Karpas-422 (cell line): ENCODE measurements around the gene EPB41L5. TPM values are rescaled to one million over a fixed set of nuclear protein-coding genes. Genes with fewer than 3 reads are reported as not detected.
"Not testable (repeated sequence)": the region's sequence is repeated elsewhere in the genome, so short reads cannot be mapped to it uniquely, and the experiment has no call there.

Experiments
- DNase-seq: peaks from one replicate; pipeline ENCODE4 v3.0.0-alpha.2; 2015
- H2AFZ ChIP-seq: fragments of 200-600 bp; sonication (generic); 2 replicates; pipeline ENCODE4 v1.6.1; 2014; ENCODE audit warnings: antibody characterized with exemption, low read length, mixed read lengths
- H3K27ac ChIP-seq: fragments of 200-600 bp; sonication (generic); 2 replicates; pipeline ENCODE4 v1.5.1; 2014; ENCODE audit warnings: mild to moderate bottlenecking, low read length, moderate library complexity
- H3K27me3 ChIP-seq: fragments of 200-600 bp; sonication (generic); 2 replicates; pipeline ENCODE4 v1.6.1; 2014; ENCODE audit warnings: low read length, mixed read lengths
- H3K36me3 ChIP-seq: fragments of 200-600 bp; sonication (generic); 2 replicates; pipeline ENCODE4 v1.6.1; 2014; ENCODE audit warnings: low read length, mixed read lengths; ENCODE audit not compliant: insufficient read depth
- H3K4me1 ChIP-seq: fragments of 200-600 bp; sonication (generic); 2 replicates; pipeline ENCODE4 v1.6.1; 2014; ENCODE audit warnings: mild to moderate bottlenecking, low read length, mixed read lengths
- H3K4me2 ChIP-seq: fragments of 200-600 bp; sonication (generic); 2 replicates; pipeline ENCODE4 v1.6.1; 2014; ENCODE audit warnings: low read length, low read depth, mild to moderate bottlenecking; ENCODE audit not compliant: poor library complexity, severe bottlenecking
- H3K4me3 ChIP-seq: fragments of 200-600 bp; sonication (generic); 2 replicates; pipeline ENCODE4 v1.5.1; 2014; ENCODE audit warnings: mild to moderate bottlenecking, antibody characterized with exemption, low read length, mixed read lengths
- H3K79me2 ChIP-seq: fragments of 200-600 bp; sonication (generic); 2 replicates; pipeline ENCODE4 v1.6.1; 2014; ENCODE audit warnings: mild to moderate bottlenecking, low read length, mixed read lengths
- H3K9ac ChIP-seq: fragments of 200-600 bp; sonication (generic); 2 replicates; pipeline ENCODE4 v1.6.0; 2014; ENCODE audit warnings: low read length
- H3K9me2 ChIP-seq: fragments of 200-600 bp; sonication (generic), shearing (Covaris generic); replicated peaks from 2 replicates; pipeline ENCODE4 v1.6.0; 2014; ENCODE audit warnings: mild to moderate bottlenecking, low read length, moderate library complexity; ENCODE audit not compliant: insufficient read depth
- H3K9me3 ChIP-seq: fragments of 300-700, 200-600 bp; sonication (generic); 2 replicates; pipeline ENCODE4 v1.6.1; 2014; ENCODE audit warnings: low read length, mixed read lengths
- H4K20me1 ChIP-seq: fragments of 200-600 bp; sonication (generic); 2 replicates; pipeline ENCODE4 v1.6.1; 2014; ENCODE audit warnings: mild to moderate bottlenecking, antibody characterized with exemption, low read length, low read depth; ENCODE audit not compliant: insufficient read depth
- total RNA-seq: library from RNA; depleted of rRNA; stranded (reverse); fragments of >200 nt; shearing (Covaris generic); gene quantifications from 2 replicates; pipeline ENCODE4 v1.2.3, GENCODE V29; 2014; ENCODE audit warnings: low replicate concordance

Gene EPB41L5
- total RNA-seq, 1 experiment from 2014 or later = 3.1 TPM

DNA sequence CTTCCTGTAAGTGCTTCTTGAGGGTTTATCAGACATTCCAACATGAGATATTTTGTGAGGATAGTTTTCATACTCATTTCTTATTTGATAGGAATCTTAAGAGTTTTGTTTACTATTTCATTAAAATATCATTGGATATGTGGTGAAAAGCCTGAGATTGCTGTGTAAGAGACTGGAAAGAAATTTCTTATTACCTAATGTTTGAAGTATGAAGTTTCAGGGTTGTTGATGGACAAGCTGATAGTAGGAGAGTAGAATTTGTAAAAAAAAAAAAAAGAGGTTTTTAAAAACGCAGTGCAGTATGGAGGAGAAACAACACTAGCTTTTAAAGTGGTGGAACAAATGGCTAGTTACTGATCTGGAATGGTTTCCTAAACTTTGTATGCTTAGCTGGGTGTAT lies 7.7 kb downstream of the EPB41L5 start:
- H3K27ac ChIP-seq = no peak overlapping the region
- H4K20me1 ChIP-seq = no peaks in the 10 kb centered on the region
- no peak overlapping the region for H3K9ac ChIP-seq
- H3K4me1 ChIP-seq = no peaks in the 10 kb centered on the region
- H3K4me2 ChIP-seq = no peak overlapping the region
- no peaks in the 10 kb centered on the region for H3K79me2 ChIP-seq
- H3K9me2 ChIP-seq = no peaks in the 10 kb centered on the region
- H3K9me3 ChIP-seq = no peaks in the 10 kb centered on the region
- no peaks in the 10 kb centered on the region for H3K36me3 ChIP-seq
- no peak for DNase-seq
- no peak overlapping the region for H3K4me3 ChIP-seq
- H2AFZ ChIP-seq = no peak overlapping the region
- no peaks in the 10 kb centered on the region for H3K27me3 ChIP-seq

- not testable (repeated sequence) for H3K36me3 ChIP-seq, H3K4me2 ChIP-seq
Measured at GRCh38 chr2:120022505-120022904, 9.6 kb downstream of the EPB41L5 start.

DNA sequence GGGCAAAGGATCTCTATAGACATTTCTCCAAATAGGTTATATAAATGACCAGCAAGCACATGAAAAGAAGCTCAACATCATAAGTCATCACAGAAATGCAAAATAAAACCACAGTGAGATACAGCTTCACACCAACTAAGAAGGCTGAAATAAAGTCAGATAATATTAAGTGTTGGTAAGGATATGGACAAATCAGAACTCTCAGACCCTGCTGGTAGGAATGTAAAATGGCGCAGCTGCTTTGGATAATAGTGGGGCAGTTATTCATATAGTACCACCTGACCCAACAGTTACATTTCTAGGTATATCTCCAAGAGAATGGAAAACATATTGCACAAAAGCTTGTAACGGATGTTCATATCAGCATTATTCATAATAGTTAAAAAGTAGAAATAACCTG lies 14.0 kb downstream of the EPB41L5 start:
- no peaks in the 10 kb centered on the region for H3K9me2 ChIP-seq
- H3K36me3 ChIP-seq = no peaks in the 10 kb centered on the region
- no peaks in the 10 kb centered on the region for H3K9me3 ChIP-seq
- no peak overlapping the region for H2AFZ ChIP-seq
- no peak for DNase-seq
- no peak overlapping the region for H3K4me2 ChIP-seq
- H3K9ac ChIP-seq = no peak overlapping the region
- 0 out of 2 replicates have a peak, but pooled peaks cover 3% of the 10 kb centered on the region for H3K27me3 ChIP-seq
- no peak overlapping the region for H3K4me3 ChIP-seq
- H4K20me1 ChIP-seq = no peaks in the 10 kb centered on the region
- no peak overlapping the region for H3K27ac ChIP-seq
- H3K79me2 ChIP-seq = no peaks in the 10 kb centered on the region
- peaks cover 5% of the 10 kb centered on the region for H3K4me1 ChIP-seq

More at GRCh38 chr2:120022505-120022904, 9.6 kb downstream of the EPB41L5 start:
- H3K79me2 ChIP-seq, H3K27me3 ChIP-seq, H3K9me2 ChIP-seq, H3K4me1 ChIP-seq, H3K9ac ChIP-seq, H4K20me1 ChIP-seq, H3K4me3 ChIP-seq, H3K27ac ChIP-seq, H2AFZ ChIP-seq, DNase-seq, H3K9me3 ChIP-seq: not testable (repeated sequence)

GRCh38 chr2:120028795-120029194 lies 15.9 kb downstream of the EPB41L5 start:
- no peak overlapping the region for H3K4me2 ChIP-seq
- no peaks in the 10 kb centered on the region for H3K9me3 ChIP-seq
- H2AFZ ChIP-seq = no peak overlapping the region
- no peak overlapping the region for H3K27ac ChIP-seq
- H3K79me2 ChIP-seq = no peaks in the 10 kb centered on the region
- H3K4me3 ChIP-seq = no peak overlapping the region
- H3K27me3 ChIP-seq = 0 out of 2 replicates have a peak, but pooled peaks cover 3% of the 10 kb centered on the region
- no peaks in the 10 kb centered on the region for H3K36me3 ChIP-seq
- H4K20me1 ChIP-seq = no peaks in the 10 kb centered on the region
- no peak overlapping the region for H3K9ac ChIP-seq
- no peaks in the 10 kb centered on the region for H3K9me2 ChIP-seq
- H3K4me1 ChIP-seq = peaks cover 5% of the 10 kb centered on the region
- no peak for DNase-seq

DNA sequence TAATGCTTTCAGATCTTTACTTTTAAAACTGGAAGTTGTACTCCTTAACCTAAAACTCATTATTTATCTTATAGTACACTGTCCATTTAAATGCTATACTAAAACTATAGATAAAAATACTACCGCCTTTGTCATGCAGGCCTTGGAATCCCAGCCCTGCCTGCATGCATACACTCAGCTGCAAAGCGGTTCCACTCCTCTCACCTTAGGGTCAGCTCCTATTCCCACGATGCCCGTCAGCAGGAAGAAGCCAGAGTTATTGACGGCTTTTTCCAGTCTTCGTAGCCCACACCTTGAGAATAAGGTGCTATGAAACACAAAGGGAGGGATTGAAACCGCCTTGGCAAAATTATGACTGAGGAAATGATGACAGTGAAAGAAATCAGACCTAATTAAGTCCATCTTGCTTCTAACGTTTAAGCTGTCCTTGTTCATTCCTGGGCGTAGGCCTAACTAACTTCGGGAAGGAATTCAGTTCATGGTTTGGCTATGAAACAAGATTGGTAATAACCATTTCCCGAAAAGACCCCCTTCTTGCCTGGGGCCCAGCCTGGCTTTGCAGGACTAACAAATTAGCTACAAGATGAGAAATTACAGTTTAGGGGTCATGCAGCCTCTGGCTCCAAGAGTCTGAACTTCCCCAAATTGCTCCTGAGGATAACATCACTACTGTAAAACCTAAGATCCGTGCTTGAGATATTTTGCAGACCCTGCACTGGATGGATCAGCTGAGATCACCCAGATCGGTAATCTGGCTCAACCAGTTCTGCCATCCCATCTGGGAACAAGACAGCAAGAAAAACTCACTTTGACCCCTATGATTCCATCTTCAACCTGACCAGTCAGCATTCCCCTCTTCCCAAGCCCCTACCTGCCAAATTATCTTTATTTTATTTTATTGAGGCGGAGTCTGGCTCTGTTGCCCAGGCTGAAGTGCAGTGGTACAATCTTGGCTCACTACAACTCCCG lies 17.1 kb downstream of the EPB41L5 start:
- H3K27ac ChIP-seq = no peak overlapping the region
- no peak overlapping the region for H2AFZ ChIP-seq
- 0 out of 2 replicates have a peak, but pooled peaks cover 3% of the 10 kb centered on the region for H3K27me3 ChIP-seq
- no peak overlapping the region for H3K9ac ChIP-seq
- no peaks in the 10 kb centered on the region for H3K9me2 ChIP-seq
- H3K36me3 ChIP-seq = no peaks in the 10 kb centered on the region
- no peak overlapping the region for H3K4me2 ChIP-seq
- no peaks in the 10 kb centered on the region for H4K20me1 ChIP-seq
- no peaks in the 10 kb centered on the region for H3K79me2 ChIP-seq
- no peak for DNase-seq
- H3K9me3 ChIP-seq = no peaks in the 10 kb centered on the region
- peaks cover 5% of the 10 kb centered on the region for H3K4me1 ChIP-seq
- H3K4me3 ChIP-seq = no peak overlapping the region

- DNase-seq = no peak
- Histone ChIP-seq H3K9ac (no peak overlapping the region), H3K9me3 (no peaks in the 10 kb centered on the region), H3K36me3 (no peaks in the 10 kb centered on the region), H3K27ac (no peak overlapping the region), H3K4me3 (no peak overlapping the region), H3K9me2 (no peaks in the 10 kb centered on the region), H3K79me2 (no peaks in the 10 kb centered on the region), H3K4me2 (no peak overlapping the region), H2AFZ (no peak overlapping the region), H3K4me1 (no peaks in the 10 kb centered on the region), H3K27me3 (no peaks in the 10 kb centered on the region), H4K20me1 (no peaks in the 10 kb centered on the region)
Measured at GRCh38 chr2:120032297-120032696, 19.4 kb downstream of the EPB41L5 start.

- no peak overlapping the region for H3K4me3 ChIP-seq
- no peaks in the 10 kb centered on the region for H3K4me1 ChIP-seq
- no peaks in the 10 kb centered on the region for H3K36me3 ChIP-seq
- H2AFZ ChIP-seq = no peak overlapping the region
- no peaks in the 10 kb centered on the region for H4K20me1 ChIP-seq
- H3K9ac ChIP-seq = no peak overlapping the region
- H3K9me2 ChIP-seq = no peaks in the 10 kb centered on the region
- DNase-seq = no peak
- no peaks in the 10 kb centered on the region for H3K27me3 ChIP-seq
- no peaks in the 10 kb centered on the region for H3K9me3 ChIP-seq
- no peak overlapping the region for H3K4me2 ChIP-seq
- no peaks in the 10 kb centered on the region for H3K79me2 ChIP-seq
- H3K27ac ChIP-seq = no peak overlapping the region
Measured at GRCh38 chr2:120034027-120034426, 21.1 kb downstream of the EPB41L5 start.

GRCh38 chr2:120034621-120035020 lies 21.7 kb downstream of the EPB41L5 start:
- Histone ChIP-seq H3K9me3 (no peaks in the 10 kb centered on the region), H4K20me1 (no peaks in the 10 kb centered on the region), H3K9me2 (no peaks in the 10 kb centered on the region), H3K36me3 (no peaks in the 10 kb centered on the region), H3K27ac (no peak overlapping the region), H3K27me3 (no peaks in the 10 kb centered on the region), H3K79me2 (no peaks in the 10 kb centered on the region), H3K9ac (no peak overlapping the region), H3K4me2 (no peak overlapping the region), H2AFZ (no peak overlapping the region), H3K4me1 (no peaks in the 10 kb centered on the region), H3K4me3 (no peak overlapping the region)
- no peak for DNase-seq
